K562 (cell line): ENCODE data around the gene DBI. TPM values are rescaled to one million over a fixed set of nuclear protein-coding genes. Genes with fewer than 3 reads are reported as not detected.

Experiments used
- JUND ChIP-seq, 2 experiments: IDR thresholded peaks; 2 replicates in 1 of 2; 3 replicates in 1 of 2; pipeline ENCODE4 v1.6.1; 2011; ENCODE audit warnings: borderline replicate concordance in 2 of 2, low read depth in 2 of 2, low read length in 2 of 2, improper control_type of control experiment in 1 of 2, missing biosample characterization in 1 of 2, missing genetic modification characterization in 1 of 2, missing genetic modification reagents in 1 of 2
- PHTF2 ChIP-seq: fragments of 250-450 bp; sonication (Bioruptor Pico); IDR thresholded peaks from 2 replicates; pipeline ENCODE4 v1.5.0; 2021; ENCODE audit warnings: mild to moderate bottlenecking
- polyA plus RNA-seq, 8 experiments: library from polyadenylated mRNA; depleted of rRNA in 4 of 8; stranded (reverse) in 5 of 8; unstranded in 3 of 8; fragments of >200 nt; fragmentation: Nextera tagmentation in 2 of 8; fragmentation: Illumina TruSeq in 1 of 8; extraction: Ambion mirVana in 2 of 8; extraction: Trizol in 1 of 8; gene quantifications; 2 replicates each; pipeline versions ENCODE4 v1.2.1 to v1.2.3, GENCODE V29; 2011 to 2014; ENCODE audit warnings: inconsistent platforms in 1 of 8, missing spikeins in 1 of 8
- total RNA-seq, 7 experiments: library from RNA; depleted of rRNA in 6 of 7; stranded (reverse); fragments of >200 nt in 6 of 7; fragmentation: Illumina TruSeq in 2 of 7; extraction: Trizol in 2 of 7; gene quantifications; 2 replicates each; pipeline versions ENCODE4 v1.2.1 to v1.2.3, GENCODE V29; 2011 to 2021; ENCODE audit warnings: low replicate concordance in 1 of 7
- TF ChIP-seq, protein P1 (sequence below): fragments of 450-650 bp; IDR thresholded peaks from 2 replicates; pipeline ENCODE4 v1.6.1; 2016; ENCODE audit warnings: mild to moderate bottlenecking, moderate library complexity
- TF ChIP-seq, protein P2 (sequence below): fragments of 250-450 bp; sonication (Bioruptor Pico); IDR thresholded peaks from 2 replicates; pipeline ENCODE4 v1.8.0; 2022; ENCODE audit warnings: moderate library complexity, mild to moderate bottlenecking, inconsistent platforms

DBI gene
- total and polyA plus RNA-seq, 9 of the 15 experiments (the other 6 are each of a cell fraction or from before 2014, with no cell fraction given): 55.8 to 443 (median 194) TPM

GRCh38 chr2:119415630-119416029 is 48.9 kb downstream of the DBI start (continued):
- TF ChIP-seq, protein P1, sequence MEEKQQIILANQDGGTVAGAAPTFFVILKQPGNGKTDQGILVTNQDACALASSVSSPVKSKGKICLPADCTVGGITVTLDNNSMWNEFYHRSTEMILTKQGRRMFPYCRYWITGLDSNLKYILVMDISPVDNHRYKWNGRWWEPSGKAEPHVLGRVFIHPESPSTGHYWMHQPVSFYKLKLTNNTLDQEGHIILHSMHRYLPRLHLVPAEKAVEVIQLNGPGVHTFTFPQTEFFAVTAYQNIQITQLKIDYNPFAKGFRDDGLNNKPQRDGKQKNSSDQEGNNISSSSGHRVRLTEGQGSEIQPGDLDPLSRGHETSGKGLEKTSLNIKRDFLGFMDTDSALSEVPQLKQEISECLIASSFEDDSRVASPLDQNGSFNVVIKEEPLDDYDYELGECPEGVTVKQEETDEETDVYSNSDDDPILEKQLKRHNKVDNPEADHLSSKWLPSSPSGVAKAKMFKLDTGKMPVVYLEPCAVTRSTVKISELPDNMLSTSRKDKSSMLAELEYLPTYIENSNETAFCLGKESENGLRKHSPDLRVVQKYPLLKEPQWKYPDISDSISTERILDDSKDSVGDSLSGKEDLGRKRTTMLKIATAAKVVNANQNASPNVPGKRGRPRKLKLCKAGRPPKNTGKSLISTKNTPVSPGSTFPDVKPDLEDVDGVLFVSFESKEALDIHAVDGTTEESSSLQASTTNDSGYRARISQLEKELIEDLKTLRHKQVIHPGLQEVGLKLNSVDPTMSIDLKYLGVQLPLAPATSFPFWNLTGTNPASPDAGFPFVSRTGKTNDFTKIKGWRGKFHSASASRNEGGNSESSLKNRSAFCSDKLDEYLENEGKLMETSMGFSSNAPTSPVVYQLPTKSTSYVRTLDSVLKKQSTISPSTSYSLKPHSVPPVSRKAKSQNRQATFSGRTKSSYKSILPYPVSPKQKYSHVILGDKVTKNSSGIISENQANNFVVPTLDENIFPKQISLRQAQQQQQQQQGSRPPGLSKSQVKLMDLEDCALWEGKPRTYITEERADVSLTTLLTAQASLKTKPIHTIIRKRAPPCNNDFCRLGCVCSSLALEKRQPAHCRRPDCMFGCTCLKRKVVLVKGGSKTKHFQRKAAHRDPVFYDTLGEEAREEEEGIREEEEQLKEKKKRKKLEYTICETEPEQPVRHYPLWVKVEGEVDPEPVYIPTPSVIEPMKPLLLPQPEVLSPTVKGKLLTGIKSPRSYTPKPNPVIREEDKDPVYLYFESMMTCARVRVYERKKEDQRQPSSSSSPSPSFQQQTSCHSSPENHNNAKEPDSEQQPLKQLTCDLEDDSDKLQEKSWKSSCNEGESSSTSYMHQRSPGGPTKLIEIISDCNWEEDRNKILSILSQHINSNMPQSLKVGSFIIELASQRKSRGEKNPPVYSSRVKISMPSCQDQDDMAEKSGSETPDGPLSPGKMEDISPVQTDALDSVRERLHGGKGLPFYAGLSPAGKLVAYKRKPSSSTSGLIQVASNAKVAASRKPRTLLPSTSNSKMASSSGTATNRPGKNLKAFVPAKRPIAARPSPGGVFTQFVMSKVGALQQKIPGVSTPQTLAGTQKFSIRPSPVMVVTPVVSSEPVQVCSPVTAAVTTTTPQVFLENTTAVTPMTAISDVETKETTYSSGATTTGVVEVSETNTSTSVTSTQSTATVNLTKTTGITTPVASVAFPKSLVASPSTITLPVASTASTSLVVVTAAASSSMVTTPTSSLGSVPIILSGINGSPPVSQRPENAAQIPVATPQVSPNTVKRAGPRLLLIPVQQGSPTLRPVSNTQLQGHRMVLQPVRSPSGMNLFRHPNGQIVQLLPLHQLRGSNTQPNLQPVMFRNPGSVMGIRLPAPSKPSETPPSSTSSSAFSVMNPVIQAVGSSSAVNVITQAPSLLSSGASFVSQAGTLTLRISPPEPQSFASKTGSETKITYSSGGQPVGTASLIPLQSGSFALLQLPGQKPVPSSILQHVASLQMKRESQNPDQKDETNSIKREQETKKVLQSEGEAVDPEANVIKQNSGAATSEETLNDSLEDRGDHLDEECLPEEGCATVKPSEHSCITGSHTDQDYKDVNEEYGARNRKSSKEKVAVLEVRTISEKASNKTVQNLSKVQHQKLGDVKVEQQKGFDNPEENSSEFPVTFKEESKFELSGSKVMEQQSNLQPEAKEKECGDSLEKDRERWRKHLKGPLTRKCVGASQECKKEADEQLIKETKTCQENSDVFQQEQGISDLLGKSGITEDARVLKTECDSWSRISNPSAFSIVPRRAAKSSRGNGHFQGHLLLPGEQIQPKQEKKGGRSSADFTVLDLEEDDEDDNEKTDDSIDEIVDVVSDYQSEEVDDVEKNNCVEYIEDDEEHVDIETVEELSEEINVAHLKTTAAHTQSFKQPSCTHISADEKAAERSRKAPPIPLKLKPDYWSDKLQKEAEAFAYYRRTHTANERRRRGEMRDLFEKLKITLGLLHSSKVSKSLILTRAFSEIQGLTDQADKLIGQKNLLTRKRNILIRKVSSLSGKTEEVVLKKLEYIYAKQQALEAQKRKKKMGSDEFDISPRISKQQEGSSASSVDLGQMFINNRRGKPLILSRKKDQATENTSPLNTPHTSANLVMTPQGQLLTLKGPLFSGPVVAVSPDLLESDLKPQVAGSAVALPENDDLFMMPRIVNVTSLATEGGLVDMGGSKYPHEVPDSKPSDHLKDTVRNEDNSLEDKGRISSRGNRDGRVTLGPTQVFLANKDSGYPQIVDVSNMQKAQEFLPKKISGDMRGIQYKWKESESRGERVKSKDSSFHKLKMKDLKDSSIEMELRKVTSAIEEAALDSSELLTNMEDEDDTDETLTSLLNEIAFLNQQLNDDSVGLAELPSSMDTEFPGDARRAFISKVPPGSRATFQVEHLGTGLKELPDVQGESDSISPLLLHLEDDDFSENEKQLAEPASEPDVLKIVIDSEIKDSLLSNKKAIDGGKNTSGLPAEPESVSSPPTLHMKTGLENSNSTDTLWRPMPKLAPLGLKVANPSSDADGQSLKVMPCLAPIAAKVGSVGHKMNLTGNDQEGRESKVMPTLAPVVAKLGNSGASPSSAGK: no peak
- TF ChIP-seq JUND (IDR thresholded peaks at IDR 0.05; ENCODE audit: borderline replicate concordance, low read depth, low read length) (no peak), JUND (tag; IDR thresholded peaks at IDR 0.05; ENCODE audit: borderline replicate concordance, low read depth, low read length) (no peak), PHTF2 (no peak)
- TF ChIP-seq, protein P2, sequence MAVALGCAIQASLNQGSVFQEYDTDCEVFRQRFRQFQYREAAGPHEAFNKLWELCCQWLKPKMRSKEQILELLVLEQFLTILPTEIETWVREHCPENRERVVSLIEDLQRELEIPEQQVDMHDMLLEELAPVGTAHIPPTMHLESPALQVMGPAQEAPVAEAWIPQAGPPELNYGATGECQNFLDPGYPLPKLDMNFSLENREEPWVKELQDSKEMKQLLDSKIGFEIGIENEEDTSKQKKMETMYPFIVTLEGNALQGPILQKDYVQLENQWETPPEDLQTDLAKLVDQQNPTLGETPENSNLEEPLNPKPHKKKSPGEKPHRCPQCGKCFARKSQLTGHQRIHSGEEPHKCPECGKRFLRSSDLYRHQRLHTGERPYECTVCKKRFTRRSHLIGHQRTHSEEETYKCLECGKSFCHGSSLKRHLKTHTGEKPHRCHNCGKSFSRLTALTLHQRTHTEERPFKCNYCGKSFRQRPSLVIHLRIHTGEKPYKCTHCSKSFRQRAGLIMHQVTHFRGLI: no peak
